ENCODE results near the gene STX19. TPM values are rescaled to one million over a fixed set of nuclear protein-coding genes. Genes with fewer than 3 reads are reported as not detected.

Gene STX19
- total and polyA plus RNA-seq, 4 donors: 0.17 to 0.36 (median 0.20) TPM; not detected in 1

Small RNA genes lying within 50 kb of the gene (small RNA-seq; reads per million reads assigned to genes)
- gene RF00019 (ENCODE audit: low replicate concordance) (not detected), gene RNU6-511P (ENCODE audit: low replicate concordance) (not detected)

Other genes starting within 250 kb of the STX19 start
- gene PROS1, start 54.7 kb downstream of the STX19 start, total RNA-seq: 100 to 1,000 TPM in 1 of 2 donors, 10 to 100 TPM in 1; 50.2 to 102 TPM
- gene PROS1, start 54.7 kb downstream of the STX19 start, polyA plus RNA-seq (ENCODE audit: insufficient read length in 2 of 2): 10 to 100 TPM; 17.9 to 20.1 TPM
- gene ARL13B, start 48.4 kb downstream of the STX19 start, total RNA-seq: 10 to 100 TPM; 15.3 to 19.2 TPM
- gene ARL13B, start 48.4 kb downstream of the STX19 start, polyA plus RNA-seq (ENCODE audit: insufficient read length in 2 of 2): 10 to 100 TPM; 10.5 to 17.1 TPM
- 10 to 100 TPM; 10.2 to 15.0 TPM for gene DHFR2, start 34.3 kb upstream of the STX19 start, total RNA-seq
- gene DHFR2, start 34.3 kb upstream of the STX19 start, polyA plus RNA-seq (ENCODE audit: insufficient read length in 2 of 2): 10 to 100 TPM in 1 of 2 donors, 1 to 10 TPM in 1; 9.4 to 11.9 TPM
- gene NSUN3, start 34.5 kb upstream of the STX19 start, total RNA-seq: 10 to 100 TPM; 17.5 to 33.8 TPM
- gene NSUN3, start 34.5 kb upstream of the STX19 start, polyA plus RNA-seq (ENCODE audit: insufficient read length in 2 of 2): 1 to 10 TPM; 8.5 to 9.5 TPM